Liver (tissue), 9 donors: ENCODE data around the gene LRRC45. TPM values are rescaled to one million over a fixed set of nuclear protein-coding genes. Genes with fewer than 3 reads are reported as not detected.
A peak's percentile ranks its signal among the peaks of the same experiment; 100 is the strongest.

Experiments
- DNase-seq: peaks from one replicate; pipeline ENCODE4 v3.0.0-alpha.2; 2017; ENCODE audit warnings: low spot score
- H3K27ac ChIP-seq, 2 donors: one replicate each; pipeline ENCODE4 v1.7.0; 2013; ENCODE audit warnings: inconsistent platforms in 2 of 2, low read length in 2 of 2, control low read depth in 1 of 2, low read depth in 1 of 2, mild to moderate bottlenecking in 1 of 2
- H3K27me3 ChIP-seq, 4 donors: one replicate each; pipeline versions ENCODE4 v1.6.1 to v1.7.0; 2013; ENCODE audit warnings: low read length in 3 of 4, inconsistent platforms in 1 of 4, mild to moderate bottlenecking in 1 of 4, moderate library complexity in 1 of 4; ENCODE audit not compliant: control insufficient read depth in 4 of 4, insufficient read depth in 4 of 4
- H3K36me3 ChIP-seq, 4 donors: one replicate each; pipeline versions ENCODE4 v1.6.1 to v1.7.0; 2013; ENCODE audit warnings: low read length in 3 of 4, mild to moderate bottlenecking in 3 of 4, low read depth in 1 of 4, moderate library complexity in 1 of 4; ENCODE audit not compliant: control insufficient read depth in 4 of 4, insufficient read depth in 3 of 4
- H3K4me1 ChIP-seq, 4 donors: one replicate each; pipeline versions ENCODE4 v1.6.1 to v1.7.0; 2013; ENCODE audit warnings: low read length in 3 of 4, mild to moderate bottlenecking in 3 of 4, moderate library complexity in 1 of 4; ENCODE audit not compliant: control insufficient read depth in 4 of 4, insufficient read depth in 4 of 4
- H3K4me3 ChIP-seq, 3 donors: one replicate each; pipeline versions ENCODE4 v1.6.1 to v1.7.0; 2013; ENCODE audit warnings: low read length in 3 of 3, control low read depth in 1 of 3, low read depth in 1 of 3, mild to moderate bottlenecking in 1 of 3
- H3K9ac ChIP-seq, 2 donors: one replicate each; pipeline ENCODE4 v1.7.0; 2013; ENCODE audit warnings: low read length in 2 of 2, mild to moderate bottlenecking in 2 of 2, moderate library complexity in 2 of 2, control low read depth in 1 of 2, low read depth in 1 of 2
- H3K9me3 ChIP-seq, 4 donors: one replicate each; pipeline versions ENCODE4 v1.6.1 to v1.7.0; 2013; ENCODE audit warnings: low read length in 3 of 4; ENCODE audit not compliant: control insufficient read depth in 4 of 4
- EGR1 ChIP-seq, 2 donors: IDR thresholded peaks; 2 replicates each; pipeline ENCODE4 v1.6.1; 2016 to 2018; ENCODE audit warnings: antibody characterized with exemption in 2 of 2, low read depth in 2 of 2
- FOXA1 ChIP-seq: IDR thresholded peaks from 2 replicates; pipeline ENCODE4 v1.6.1; 2016; ENCODE audit warnings: antibody characterized with exemption
- HNF4A ChIP-seq, 2 donors: conservative IDR thresholded peaks; 2 replicates each; pipeline ENCODE4 v1.6.1; 2016; ENCODE audit warnings: antibody characterized with exemption in 2 of 2, mild to moderate bottlenecking in 2 of 2
- HNF4G ChIP-seq: IDR thresholded peaks from 2 replicates; pipeline ENCODE4 v1.6.1; 2016; ENCODE audit warnings: antibody characterized with exemption
- JUND ChIP-seq, 2 donors: IDR thresholded peaks; 2 replicates each; pipeline ENCODE4 v1.6.1; 2016; ENCODE audit warnings: antibody characterized with exemption in 2 of 2
- NR2F2 ChIP-seq: IDR thresholded peaks from 2 replicates; pipeline ENCODE4 v1.6.1; 2016; ENCODE audit warnings: antibody characterized with exemption
- RAD21 ChIP-seq, 2 donors: IDR thresholded peaks; 2 replicates each; pipeline ENCODE4 v1.6.1; 2016; ENCODE audit warnings: antibody characterized with exemption in 2 of 2, mild to moderate bottlenecking in 2 of 2
- RXRA ChIP-seq, 2 donors: IDR thresholded peaks; 2 replicates each; pipeline ENCODE4 v1.6.1; 2017 to 2018; ENCODE audit warnings: antibody characterized with exemption in 2 of 2, mild to moderate bottlenecking in 1 of 2
- SP1 ChIP-seq: IDR thresholded peaks from 2 replicates; pipeline ENCODE4 v1.6.1; 2018; ENCODE audit warnings: antibody characterized with exemption, mild to moderate bottlenecking
- TAF1 ChIP-seq: conservative IDR thresholded peaks from 2 replicates; pipeline ENCODE4 v1.6.1; 2016; ENCODE audit warnings: antibody characterized with exemption, mild to moderate bottlenecking
- YY1 ChIP-seq: IDR thresholded peaks from 2 replicates; pipeline ENCODE4 v1.6.1; 2016; ENCODE audit warnings: antibody characterized with exemption, mild to moderate bottlenecking
- WGBS: extraction: QIAGEN DNeasy Blood & Tissue Kit; methylation state at CpG from one replicate; pipeline ENCODE4 v1.1.7; 2013; 5-methylcytosine and 5-hydroxymethylcytosine counted together
- polyA plus RNA-seq, 2 donors: library from polyadenylated mRNA; stranded (reverse) in 1 of 2; unstranded in 1 of 2; fragments of 200-250 nt in 1 of 2; fragments of >200 nt in 1 of 2; fragmentation: Nextera tagmentation in 1 of 2; extraction: Ambion mirVana in 1 of 2; gene quantifications; one replicate each; pipeline versions ENCODE4 v1.2.1 to v1.2.3, GENCODE V29; 2013 to 2015
- total RNA-seq, 2 donors: library from RNA; depleted of rRNA; stranded (reverse); fragments of >200 nt; gene quantifications; one replicate each; pipeline ENCODE4 v1.2.3, GENCODE V29; 2014
- TF ChIP-seq, protein P1 (sequence below): IDR thresholded peaks from 2 replicates; pipeline ENCODE4 v1.6.1; 2016; ENCODE audit warnings: antibody characterized with exemption
- TF ChIP-seq, protein P2 (sequence below): IDR thresholded peaks from 2 replicates; pipeline ENCODE4 v1.6.1; 2016; ENCODE audit warnings: antibody characterized with exemption, mild to moderate bottlenecking
- TF ChIP-seq, protein P3 (sequence below): IDR thresholded peaks from 2 replicates; pipeline ENCODE4 v1.6.1; 2016; ENCODE audit warnings: antibody characterized with exemption
- donor health status: healthy.
- donor health status: healthy.
- donor health status: healthy.
- donor health status: healthy.
- donor health status: healthy.

LRRC45 gene
- total and polyA plus RNA-seq, 4 donors, result 4.0 to 14.1 (median 7.0) TPM

DNA sequence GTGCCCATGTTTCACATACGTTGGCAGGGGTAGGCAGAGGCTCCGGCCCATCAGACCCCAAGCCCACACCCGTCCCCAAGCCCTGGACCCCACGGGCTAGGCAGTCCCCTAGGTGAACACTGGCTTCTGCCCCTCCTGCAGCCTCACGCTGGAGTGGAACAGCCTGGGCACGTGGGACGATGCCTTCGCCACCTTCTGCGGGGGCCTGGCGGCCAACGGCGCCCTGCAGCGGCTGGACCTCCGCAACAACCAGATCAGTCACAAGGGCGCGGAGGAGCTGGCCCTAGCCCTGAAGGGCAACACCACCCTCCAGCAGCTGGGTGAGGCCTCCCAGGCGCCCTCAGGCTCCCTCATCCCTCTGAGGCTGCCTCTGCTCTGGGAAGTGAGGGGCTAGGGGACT is 1.8 kb downstream of the LRRC45 start:
- 97% methylated on average over 17 of the region's 17 CpGs for WGBS

DNA sequence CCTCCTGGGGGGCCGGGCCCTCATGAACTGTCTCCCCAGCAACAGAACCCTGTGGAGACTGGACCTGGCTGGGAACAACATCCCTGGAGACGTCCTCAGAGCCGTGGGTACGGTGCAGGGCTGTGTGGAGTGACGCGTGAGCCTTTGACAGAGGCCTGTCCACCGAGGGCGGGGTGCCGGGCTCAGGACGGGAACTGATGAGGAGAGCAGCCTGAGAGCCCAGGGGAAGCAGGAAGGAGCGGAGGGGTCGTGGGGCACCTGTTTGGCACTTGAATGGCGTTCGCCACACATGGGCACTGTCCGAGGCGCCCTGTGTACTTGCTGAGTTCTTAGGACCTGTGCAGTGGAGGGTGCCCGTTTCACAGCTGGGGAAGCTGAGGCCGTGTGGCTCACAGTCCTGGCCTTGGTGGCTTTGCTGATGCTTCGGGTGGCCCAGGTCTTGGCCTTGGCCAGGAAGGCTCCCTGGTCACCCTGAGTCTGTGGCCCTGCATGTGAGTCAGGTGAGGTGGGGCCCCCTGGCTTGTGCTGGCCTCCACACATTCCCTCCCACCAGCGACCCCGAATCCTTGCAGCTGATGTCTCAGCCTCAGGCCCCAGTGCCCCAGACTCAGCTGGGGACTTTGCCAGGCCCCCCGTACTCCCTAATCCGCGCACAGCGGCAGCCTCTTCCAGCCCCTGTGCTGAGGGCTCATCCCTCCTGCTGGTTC is 2.4 kb downstream of the LRRC45 start:
- Histone ChIP-seq H3K9me3 (no peaks in the 10 kb centered on the region), H3K36me3 (no peaks in the 10 kb centered on the region), H3K27ac (peak overlapping the region; percentile 65 to 76), H3K9ac (no peak overlapping the region), H3K4me1 (peaks cover 22 to 70% (median 51%) of the 10 kb centered on the region in 4 donors), H3K27me3 (no peaks in the 10 kb centered on the region), H3K4me3 (no peak overlapping the region)
- DNase-seq, result no peak
- TF ChIP-seq RAD21 (IDR thresholded peaks at IDR 0.05), result no peak
- TF ChIP-seq, protein P1, sequence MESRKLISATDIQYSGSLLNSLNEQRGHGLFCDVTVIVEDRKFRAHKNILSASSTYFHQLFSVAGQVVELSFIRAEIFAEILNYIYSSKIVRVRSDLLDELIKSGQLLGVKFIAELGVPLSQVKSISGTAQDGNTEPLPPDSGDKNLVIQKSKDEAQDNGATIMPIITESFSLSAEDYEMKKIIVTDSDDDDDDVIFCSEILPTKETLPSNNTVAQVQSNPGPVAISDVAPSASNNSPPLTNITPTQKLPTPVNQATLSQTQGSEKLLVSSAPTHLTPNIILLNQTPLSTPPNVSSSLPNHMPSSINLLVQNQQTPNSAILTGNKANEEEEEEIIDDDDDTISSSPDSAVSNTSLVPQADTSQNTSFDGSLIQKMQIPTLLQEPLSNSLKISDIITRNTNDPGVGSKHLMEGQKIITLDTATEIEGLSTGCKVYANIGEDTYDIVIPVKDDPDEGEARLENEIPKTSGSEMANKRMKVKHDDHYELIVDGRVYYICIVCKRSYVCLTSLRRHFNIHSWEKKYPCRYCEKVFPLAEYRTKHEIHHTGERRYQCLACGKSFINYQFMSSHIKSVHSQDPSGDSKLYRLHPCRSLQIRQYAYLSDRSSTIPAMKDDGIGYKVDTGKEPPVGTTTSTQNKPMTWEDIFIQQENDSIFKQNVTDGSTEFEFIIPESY, result no peak
- whole genome bisulfite sequencing, result 96% methylated on average over 25 of the region's 25 CpGs

More for the DNA sequence above, 1.8 kb downstream of the LRRC45 start:
- Histone ChIP-seq H3K27ac (no peak overlapping the region), H3K27me3 (no peaks in the 10 kb centered on the region), H3K9me3 (no peaks in the 10 kb centered on the region), H3K9ac (no peak overlapping the region), H3K4me1 (peaks cover 18 to 70% (median 51%) of the 10 kb centered on the region in 4 donors), H3K36me3 (no peaks in the 10 kb centered on the region), H3K4me3 (no peak overlapping the region)
- no peak for DNase-seq
- TF ChIP-seq YY1, result no peak
- no peak for TF ChIP-seq HNF4A (conservative IDR thresholded peaks at IDR 0.05)
- TF ChIP-seq HNF4G, result no peak
- TF ChIP-seq, protein P2, sequence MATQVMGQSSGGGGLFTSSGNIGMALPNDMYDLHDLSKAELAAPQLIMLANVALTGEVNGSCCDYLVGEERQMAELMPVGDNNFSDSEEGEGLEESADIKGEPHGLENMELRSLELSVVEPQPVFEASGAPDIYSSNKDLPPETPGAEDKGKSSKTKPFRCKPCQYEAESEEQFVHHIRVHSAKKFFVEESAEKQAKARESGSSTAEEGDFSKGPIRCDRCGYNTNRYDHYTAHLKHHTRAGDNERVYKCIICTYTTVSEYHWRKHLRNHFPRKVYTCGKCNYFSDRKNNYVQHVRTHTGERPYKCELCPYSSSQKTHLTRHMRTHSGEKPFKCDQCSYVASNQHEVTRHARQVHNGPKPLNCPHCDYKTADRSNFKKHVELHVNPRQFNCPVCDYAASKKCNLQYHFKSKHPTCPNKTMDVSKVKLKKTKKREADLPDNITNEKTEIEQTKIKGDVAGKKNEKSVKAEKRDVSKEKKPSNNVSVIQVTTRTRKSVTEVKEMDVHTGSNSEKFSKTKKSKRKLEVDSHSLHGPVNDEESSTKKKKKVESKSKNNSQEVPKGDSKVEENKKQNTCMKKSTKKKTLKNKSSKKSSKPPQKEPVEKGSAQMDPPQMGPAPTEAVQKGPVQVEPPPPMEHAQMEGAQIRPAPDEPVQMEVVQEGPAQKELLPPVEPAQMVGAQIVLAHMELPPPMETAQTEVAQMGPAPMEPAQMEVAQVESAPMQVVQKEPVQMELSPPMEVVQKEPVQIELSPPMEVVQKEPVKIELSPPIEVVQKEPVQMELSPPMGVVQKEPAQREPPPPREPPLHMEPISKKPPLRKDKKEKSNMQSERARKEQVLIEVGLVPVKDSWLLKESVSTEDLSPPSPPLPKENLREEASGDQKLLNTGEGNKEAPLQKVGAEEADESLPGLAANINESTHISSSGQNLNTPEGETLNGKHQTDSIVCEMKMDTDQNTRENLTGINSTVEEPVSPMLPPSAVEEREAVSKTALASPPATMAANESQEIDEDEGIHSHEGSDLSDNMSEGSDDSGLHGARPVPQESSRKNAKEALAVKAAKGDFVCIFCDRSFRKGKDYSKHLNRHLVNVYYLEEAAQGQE, result no peak
- TF ChIP-seq, protein P1, result no peak
- no peak for TF ChIP-seq EGR1 (IDR thresholded peaks at IDR 0.05; ENCODE audit: low read depth in 2 of 2)
- TF ChIP-seq FOXA1, result no peak
- no peak for TF ChIP-seq RXRA (IDR thresholded peaks at IDR 0.05)
- TF ChIP-seq, protein P3, sequence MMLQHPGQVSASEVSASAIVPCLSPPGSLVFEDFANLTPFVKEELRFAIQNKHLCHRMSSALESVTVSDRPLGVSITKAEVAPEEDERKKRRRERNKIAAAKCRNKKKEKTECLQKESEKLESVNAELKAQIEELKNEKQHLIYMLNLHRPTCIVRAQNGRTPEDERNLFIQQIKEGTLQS, result no peak
- no peak for TF ChIP-seq NR2F2
- no peak for TF ChIP-seq SP1
- no peak for TF ChIP-seq TAF1
- no peak for TF ChIP-seq JUND (IDR thresholded peaks at IDR 0.05)
- no peak for TF ChIP-seq RAD21 (IDR thresholded peaks at IDR 0.05)
